ENCODE data around the gene IWS1.
"Not testable (repeated sequence)": the region's sequence is repeated elsewhere in the genome, so short reads cannot be mapped to it uniquely, and the experiment has no call there.

The IWS1 gene

DNA sequence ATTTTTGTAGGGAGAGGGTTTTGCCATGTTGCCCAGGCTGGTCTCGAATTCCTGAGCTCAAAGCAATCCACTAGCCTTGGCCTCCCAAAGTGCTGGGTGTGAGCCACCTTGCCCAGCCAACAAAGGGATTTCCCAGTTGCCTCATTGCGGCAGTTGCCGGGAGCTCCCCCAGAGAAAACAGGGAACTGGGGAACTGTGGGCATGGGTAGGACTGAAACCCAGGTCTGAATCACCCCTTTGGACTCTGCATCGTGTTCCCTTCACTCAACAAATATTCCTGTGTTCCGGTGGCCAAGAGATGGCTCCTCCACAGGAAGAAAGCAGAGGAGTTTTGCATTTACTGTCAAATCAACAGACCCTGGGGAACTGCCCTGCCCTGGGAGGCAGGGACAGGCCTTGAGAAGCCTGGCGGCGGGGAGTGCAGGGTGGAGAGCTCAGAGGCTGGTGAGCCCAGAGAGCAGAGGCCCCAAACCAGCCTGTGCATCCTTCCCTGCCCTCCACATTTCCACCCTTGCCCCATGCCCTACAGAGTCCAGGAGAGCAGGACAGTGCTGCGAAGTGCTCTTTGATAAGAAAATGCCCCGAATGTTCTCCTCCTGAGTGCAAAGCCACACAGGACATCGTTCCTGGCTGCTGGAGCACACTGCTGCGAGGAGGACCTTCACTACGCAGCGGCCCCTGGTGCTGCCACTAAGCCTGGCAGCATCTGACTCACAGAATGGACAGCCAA, 34.1 kb upstream of the IWS1 start:
- no peak for DNase-seq (ENCODE audit: low spot score)

DNA sequence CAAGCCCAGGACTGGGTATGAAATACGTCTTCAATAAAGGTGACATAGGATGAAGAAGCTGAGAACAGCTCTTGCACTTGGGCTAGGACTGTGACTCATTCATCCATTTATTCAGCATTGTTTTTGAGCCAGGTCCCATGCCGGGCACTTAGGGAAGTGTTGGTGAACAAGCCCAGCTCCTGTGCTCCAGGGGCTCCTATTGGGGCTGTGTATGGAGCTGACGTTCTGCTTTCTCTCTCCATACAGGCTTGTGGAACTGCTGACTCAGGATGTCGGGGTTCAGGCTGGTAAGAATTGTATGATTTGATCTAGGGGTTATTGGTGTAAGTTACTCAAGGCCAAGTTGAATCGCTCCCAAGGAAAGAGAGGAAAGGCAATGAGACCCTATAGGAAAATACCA, 33.2 kb upstream of the IWS1 start:
- DNase-seq (ENCODE audit: low spot score) = no peak

- no peak for DNase-seq (ENCODE audit: low spot score)
Observed at GRCh38 chr2:127558911-127559310, 32.6 kb upstream of the IWS1 start.

DNA sequence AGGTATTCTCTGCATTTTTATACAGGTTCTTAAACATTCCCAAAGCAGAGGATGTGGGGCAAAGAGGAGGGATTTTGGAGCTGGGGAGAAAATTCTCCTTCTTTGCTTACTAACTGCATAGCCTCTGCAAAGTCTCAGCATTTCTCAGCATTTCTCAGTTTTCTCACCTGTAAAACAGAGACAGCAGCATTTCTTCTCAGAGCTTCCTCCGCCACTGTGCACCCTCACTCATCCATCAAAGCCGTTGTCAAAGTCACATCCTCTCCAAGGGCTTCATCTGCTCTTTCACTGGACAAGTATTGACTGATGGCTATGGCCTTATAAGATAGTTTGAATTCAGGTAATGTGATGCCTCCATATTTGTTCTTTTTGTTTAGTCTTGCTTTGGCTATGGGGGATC, 26.6 kb upstream of the IWS1 start:
- no peak for DNase-seq (ENCODE audit: low spot score)

DNA sequence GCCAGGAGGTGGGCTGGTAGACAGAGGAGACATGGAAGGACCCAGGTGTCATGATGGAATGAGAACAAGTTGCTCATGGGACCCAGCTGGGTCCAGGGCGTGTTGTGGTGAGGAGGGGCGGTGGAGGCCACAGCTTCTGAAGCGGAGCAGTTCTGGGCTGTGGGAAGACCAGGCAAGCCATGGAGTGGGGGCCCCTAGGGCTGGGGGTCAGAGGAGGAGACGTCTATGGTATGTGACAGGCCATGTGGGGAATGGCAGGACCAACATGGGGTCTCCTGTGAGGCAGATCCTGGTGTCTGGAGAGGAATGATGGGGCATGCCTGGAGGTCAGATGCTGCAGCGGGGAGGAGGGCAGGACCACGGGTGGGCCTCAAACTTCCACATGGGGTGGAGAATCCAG, 26.0 kb upstream of the IWS1 start:
- no peak for DNase-seq (ENCODE audit: low spot score)

- no peak for DNase-seq (ENCODE audit: low spot score)
Observed at GRCh38 chr2:127551221-127551930, 25.1 kb upstream of the IWS1 start.

DNA sequence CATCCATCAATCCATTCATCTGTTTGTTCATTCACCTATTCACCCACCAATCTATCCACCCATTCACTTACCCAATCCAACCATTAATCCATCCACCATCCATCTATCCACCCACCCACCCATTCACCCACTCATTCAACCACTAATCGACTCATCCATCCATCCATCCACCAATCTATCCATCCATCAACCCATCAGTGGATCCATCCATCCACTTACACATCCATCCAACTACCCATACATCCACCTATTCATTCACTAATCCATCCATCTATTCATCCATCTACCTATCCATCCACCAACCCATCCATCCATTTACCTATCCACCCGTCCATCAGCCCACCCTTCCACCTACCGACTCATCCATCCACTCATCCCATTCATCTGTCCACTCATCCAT, 20.5 kb upstream of the IWS1 start:
- no peak for DNase-seq (ENCODE audit: low spot score)

GRCh38 chr2:127545796-127546195, 19.5 kb upstream of the IWS1 start:
- no peak for DNase-seq (ENCODE audit: low spot score)

DNA sequence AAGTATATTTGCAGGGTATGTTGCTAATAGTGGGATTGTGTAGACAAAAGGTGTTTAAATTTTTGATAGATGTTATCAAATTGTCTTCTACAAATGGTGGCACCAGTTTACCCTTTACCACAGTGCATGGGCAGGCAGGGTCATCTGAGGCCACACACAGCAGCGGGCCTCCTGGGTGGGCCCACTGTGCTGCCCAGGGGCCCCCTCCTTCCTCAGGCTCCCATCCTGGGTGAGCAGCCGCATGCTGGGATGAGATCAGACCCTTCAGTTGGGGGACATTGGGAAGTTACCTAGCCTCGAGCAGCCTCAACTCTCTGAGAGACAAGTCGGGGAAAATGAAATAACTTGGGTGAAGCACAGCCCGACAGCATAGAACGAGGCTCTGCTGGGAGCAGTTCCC, 18.9 kb upstream of the IWS1 start:
- DNase-seq (ENCODE audit: low spot score) = no peak

- DNase-seq (ENCODE audit: low spot score) = not testable (repeated sequence)
Observed at GRCh38 chr2:127543013-127543501, 16.8 kb upstream of the IWS1 start.

DNA sequence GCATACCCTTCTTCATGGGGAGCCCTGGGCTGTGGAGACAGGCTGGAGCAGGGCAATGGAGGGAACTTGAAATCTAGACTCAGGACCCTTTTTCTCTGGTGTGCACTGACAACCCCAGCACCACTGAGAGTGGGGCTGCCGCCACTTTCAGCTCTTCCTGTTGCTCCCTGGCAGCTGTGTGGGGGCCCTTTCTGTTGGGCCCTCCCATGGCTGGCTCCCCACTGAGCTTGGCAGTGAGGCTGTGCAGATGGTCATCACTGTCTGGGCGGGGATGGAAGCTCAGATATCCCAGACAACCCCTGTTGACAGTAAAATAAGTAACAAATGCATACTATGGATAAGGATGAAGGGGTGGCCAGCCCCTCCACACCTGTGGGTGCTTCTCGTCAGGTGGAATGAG, 15.9 kb upstream of the IWS1 start:
- no peak for DNase-seq (ENCODE audit: low spot score)

DNA sequence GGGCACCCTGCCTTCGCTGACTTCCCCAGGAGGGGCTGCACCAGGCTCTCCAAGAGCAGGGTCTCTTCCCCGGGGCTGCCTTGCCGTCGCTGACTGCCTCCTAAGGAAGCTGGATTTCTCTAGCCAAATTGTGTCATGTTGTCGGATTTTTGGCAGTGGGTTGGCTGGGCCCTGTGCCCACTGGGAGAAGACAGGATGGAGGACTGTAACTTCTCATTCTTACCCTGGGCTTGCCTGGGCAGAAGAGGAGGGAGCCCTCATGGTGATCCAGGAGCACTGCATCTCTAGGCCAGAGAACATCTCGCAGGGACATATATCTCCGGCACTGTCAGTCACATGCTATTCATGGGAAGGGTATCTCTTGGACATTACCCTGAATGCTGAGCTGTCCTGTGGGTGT, 15.5 kb upstream of the IWS1 start:
- DNase-seq (ENCODE audit: low spot score) = no peak

DNA sequence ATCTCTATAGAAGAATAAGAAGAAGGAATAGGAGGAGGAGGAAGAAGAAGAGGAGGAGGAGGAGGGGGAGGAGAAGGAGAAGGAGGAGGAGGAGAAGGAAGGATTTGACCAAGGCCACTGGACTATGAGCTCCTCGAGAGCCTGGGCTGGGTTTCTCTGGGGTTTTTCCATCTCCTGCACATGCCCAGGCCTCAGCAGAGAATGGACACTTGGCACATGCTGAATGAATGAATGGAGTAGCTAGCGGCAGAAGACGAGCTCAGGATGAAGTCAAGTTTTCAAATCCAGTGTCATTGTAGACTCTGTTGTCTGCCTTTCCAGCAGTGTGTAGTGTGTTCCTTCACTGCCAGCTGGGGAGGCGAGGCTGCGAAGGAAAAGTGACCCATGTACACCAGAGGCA, 11.4 kb upstream of the IWS1 start:
- no peak for DNase-seq (ENCODE audit: low spot score)

- DNase-seq (ENCODE audit: low spot score) = no peak
Observed at GRCh38 chr2:127536707-127537541, 10.6 kb upstream of the IWS1 start.

- DNase-seq (ENCODE audit: low spot score) = no peak
Observed at GRCh38 chr2:127535918-127536317, 9.6 kb upstream of the IWS1 start.

DNA sequence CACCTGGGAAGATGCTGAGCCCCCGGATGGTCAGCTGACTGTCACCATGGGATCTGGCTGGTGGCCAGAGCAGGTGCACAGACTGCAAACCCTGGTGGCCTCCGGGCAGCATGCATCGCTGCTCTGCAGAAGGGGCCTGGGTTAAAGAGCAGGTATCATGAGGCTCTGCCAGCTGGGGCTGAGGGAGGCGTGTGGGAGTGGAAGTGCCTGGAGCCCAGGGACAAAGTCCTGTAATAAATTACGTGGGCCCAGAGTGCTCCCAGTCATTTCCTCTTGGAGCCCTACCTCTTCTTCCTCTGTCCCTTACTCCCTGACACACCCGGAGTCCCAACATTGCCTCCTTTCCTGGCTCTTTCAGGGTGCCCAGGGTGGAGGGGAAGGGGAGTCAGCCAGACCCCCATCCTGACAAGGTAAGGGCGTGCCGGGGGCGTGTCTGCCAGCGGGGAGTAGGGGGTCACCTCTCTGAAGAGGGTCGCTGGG, 9.2 kb upstream of the IWS1 start, which contains the start of gene MYO7B:
MYO7B (plus strand) TSS at position 262 of the 480 bp plus-strand sequence. CDS start 24,040 bp downstream, outside the sequence.
- no peak for DNase-seq (ENCODE audit: low spot score)

DNA sequence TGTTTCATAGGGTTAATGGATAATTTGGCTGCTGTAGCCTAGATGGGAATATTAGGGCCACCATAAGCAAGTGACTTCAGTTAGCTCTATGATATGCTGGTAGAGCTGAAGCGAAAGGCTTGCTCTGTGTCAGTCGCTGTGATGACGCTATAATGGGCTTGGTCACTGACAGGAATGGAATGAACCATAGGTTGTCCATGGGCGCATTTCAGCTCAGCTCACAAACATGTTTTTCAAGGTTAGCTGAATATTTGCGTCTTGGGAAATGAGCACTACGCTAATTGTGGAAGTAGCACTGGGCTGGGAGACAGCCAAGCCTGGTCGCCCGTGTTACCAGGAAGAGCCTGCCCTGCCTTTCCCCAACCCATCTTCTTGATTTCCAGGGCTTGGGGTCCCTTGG, 6.0 kb upstream of the IWS1 start:
- no peak for DNase-seq (ENCODE audit: low spot score)

DNA sequence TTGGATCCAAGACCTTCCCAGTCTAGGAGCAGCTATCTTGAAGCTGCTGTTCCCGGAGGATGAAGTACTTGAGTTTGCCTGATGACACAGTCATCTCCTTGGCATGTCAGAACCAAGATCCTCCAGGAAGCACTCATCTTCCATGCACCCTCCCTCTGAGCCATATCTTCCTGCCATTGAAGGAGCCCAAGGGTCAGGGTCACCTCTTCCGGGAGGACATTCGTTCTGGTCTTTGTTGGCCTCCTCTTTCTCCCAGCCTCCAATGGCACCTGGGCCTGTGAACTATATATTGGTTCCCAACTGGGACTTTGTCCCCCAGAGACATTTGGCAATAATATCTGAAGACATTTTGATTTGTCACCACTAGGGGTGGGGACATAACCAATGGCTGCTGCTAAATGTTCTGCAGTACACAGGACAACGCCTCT, 4.9 kb upstream of the IWS1 start:
- no peak for DNase-seq (ENCODE audit: low spot score)

- DNase-seq (ENCODE audit: low spot score) = no peak
Observed at GRCh38 chr2:127530245-127531140, 4.2 kb upstream of the IWS1 start.

GRCh38 chr2:127529416-127529815, 3.1 kb upstream of the IWS1 start:
- not testable (repeated sequence) for DNase-seq (ENCODE audit: low spot score)

- no peak for DNase-seq (ENCODE audit: low spot score)
Observed at GRCh38 chr2:127528487-127528886, 2.2 kb upstream of the IWS1 start.

All from D341Med (cell line).